Loucy (cell line): Measurements from ENCODE around the gene NME1.

Experiments used
- CTCF ChIP-seq: fragments of 200-600 bp; sonication (generic); conservative IDR thresholded peaks from 2 replicates; pipeline ENCODE4 v1.5.1; 2014; ENCODE audit warnings: mild to moderate bottlenecking, antibody characterized with exemption, low read length
- EZH2phosphoT487 ChIP-seq: fragments of 200-600 bp; IDR thresholded peaks from 2 replicates; pipeline ENCODE4 v1.6.1; 2018; ENCODE audit warnings: antibody characterized with exemption, mild to moderate bottlenecking, moderate library complexity, borderline replicate concordance

- no peak for TF ChIP-seq CTCF
- no peak for TF ChIP-seq EZH2phosphoT487
Observed at GRCh38 chr17:51180486-51180885, 27.1 kb downstream of the NME1 start.
